Measurements from ENCODE around the gene SLC35C1. TPM values are rescaled to one million over a fixed set of nuclear protein-coding genes. Genes with fewer than 3 reads are reported as not detected.

SLC35C1 gene
- total RNA-seq, 1 experiment from 2014 or later, result 9.5 TPM

GRCh38 chr11:45846974-45847910 is 42.3 kb downstream of the SLC35C1 start, which contains the start of gene CRY2:
TSS of gene CRY2 (plus strand) at chr11:45847475. CDS start at chr11:45847491, 16 bp downstream.
- no peaks in the 10 kb centered on the region for H3K9me2 ChIP-seq (replicated peaks; ENCODE audit: low read length)
- peak within 1 kb of the TSS; percentile 80 for H2AFZ ChIP-seq (ENCODE audit: low read length)
- TF ChIP-seq EZH2phosphoT487 (IDR thresholded peaks at IDR 0.05; ENCODE audit: borderline replicate concordance, low read length), result no peak
- TF ChIP-seq CTCF (conservative IDR thresholded peaks at IDR 0.05; ENCODE audit: low read depth, low read length), result no peak
- TF ChIP-seq EZH2 (IDR thresholded peaks at IDR 0.05; ENCODE audit: low read length, unreplicated experiment), result no peak
- H3K4me3 ChIP-seq (ENCODE audit: low read length), result peak within 1 kb of the TSS; percentile 94
- H3K9me3 ChIP-seq (ENCODE audit: low read length), result no peaks in the 10 kb centered on the region
- peak within 1 kb of the TSS; percentile 91 for H3K9ac ChIP-seq (ENCODE audit: low read length)
- BruUV-seq (replicated peaks), result TSS peak; percentile 95
- no peaks in the 10 kb centered on the region for H3F3A ChIP-seq (ENCODE audit: low read length, unreplicated experiment)
- intact Hi-C loops (cut with micrococcal nuclease), result loop anchor here (1.0 kb wide), 2 partner anchors 33 to 71 kb away; no protein-coding TSS in a partner anchor
- peaks cover 8% of the 10 kb centered on the region for H4K20me1 ChIP-seq (ENCODE audit: low read length)
- H3K27me3 ChIP-seq (ENCODE audit: low read length), result no peaks in the 10 kb centered on the region
- H3K27ac ChIP-seq (ENCODE audit: low read length), result peak within 1 kb of the TSS; percentile 43
- peaks cover 42% of the 10 kb centered on the region for H3K79me2 ChIP-seq (ENCODE audit: low read length)
- ChIA-PET POLR2A (ENCODE audit: unreplicated experiment) (interaction anchor here (0.5 to 0.9 kb wide), 4 partner anchors 68 to 1634 kb away, joined by 3 to 5 read pairs (median 4); no protein-coding TSS in a partner anchor), CTCF (no interaction called here)
- H3K4me2 ChIP-seq (ENCODE audit: low read length), result peak within 1 kb of the TSS; percentile 93
- H3K4me1 ChIP-seq (ENCODE audit: insufficient read depth, low read length), result peaks cover 23% of the 10 kb centered on the region
- no peaks in the 10 kb centered on the region for H3K36me3 ChIP-seq (ENCODE audit: low read depth, low read length)
- ATAC-seq (peak; percentile 86), DNase-seq (peak; percentile 98)

GRCh38 chr11:45847911-45848316 is 43.0 kb downstream of the SLC35C1 start:
- H3F3A ChIP-seq (ENCODE audit: low read length, unreplicated experiment), result no peaks in the 10 kb centered on the region
- H3K9me2 ChIP-seq (replicated peaks; ENCODE audit: low read length), result no peaks in the 10 kb centered on the region
- DNase-seq (peak; percentile 35), ATAC-seq (peak; percentile 44)
- peaks cover 46% of the 10 kb centered on the region for H3K79me2 ChIP-seq (ENCODE audit: low read length)
- peak overlapping the region; percentile 94 for H3K4me3 ChIP-seq (ENCODE audit: low read length)
- H3K9ac ChIP-seq (ENCODE audit: low read length), result peak overlapping the region; percentile 91
- H3K4me1 ChIP-seq (ENCODE audit: insufficient read depth, low read length), result peaks cover 23% of the 10 kb centered on the region
- BruUV-seq (replicated peaks), result TSS peak; percentile 47
- ChIA-PET CTCF (interaction anchor here (0.6 kb wide), 1 partner anchor 46 kb away, joined by 7 read pairs; no protein-coding TSS in a partner anchor), POLR2A (ENCODE audit: unreplicated experiment) (no interaction called here)
- intact Hi-C loops (cut with micrococcal nuclease), result loop anchor here (1.0 kb wide), 2 partner anchors 32 to 70 kb away; no protein-coding TSS in a partner anchor
- no peak for TF ChIP-seq CTCF (conservative IDR thresholded peaks at IDR 0.05; ENCODE audit: low read depth, low read length)
- TF ChIP-seq EZH2 (IDR thresholded peaks at IDR 0.05; ENCODE audit: low read length, unreplicated experiment), result no peak
- TF ChIP-seq EZH2phosphoT487 (IDR thresholded peaks at IDR 0.05; ENCODE audit: borderline replicate concordance, low read length), result no peak
- H3K36me3 ChIP-seq (ENCODE audit: low read depth, low read length), result no peaks in the 10 kb centered on the region
- H3K4me2 ChIP-seq (ENCODE audit: low read length), result peak overlapping the region; percentile 93
- peaks cover 10% of the 10 kb centered on the region for H4K20me1 ChIP-seq (ENCODE audit: low read length)
- H3K27me3 ChIP-seq (ENCODE audit: low read length), result no peaks in the 10 kb centered on the region
- no peaks in the 10 kb centered on the region for H3K9me3 ChIP-seq (ENCODE audit: low read length)
- peak overlapping the region; percentile 43 for H3K27ac ChIP-seq (ENCODE audit: low read length)
- H2AFZ ChIP-seq (ENCODE audit: low read length), result peak overlapping the region; percentile 80
